SK-MEL-5 (cell line): ENCODE measurements around the gene SHISA6. TPM values are rescaled to one million over a fixed set of nuclear protein-coding genes. Genes with fewer than 3 reads are reported as not detected.

Source experiments
- DNase-seq: peaks from one replicate; pipeline ENCODE4 v3.0.0-alpha.2; 2016; ENCODE audit warnings: low read depth, low spot score
- in situ Hi-C: cut with HindIII; loops from 2 replicates; pipeline ENCODE4 v1.10.0; 2016; ENCODE audit warnings: low sequenced_read_pairs, high pct_unique_total_duplicates, low pct_unique_long_range_greater_than_20kb
- total RNA-seq: library from RNA; depleted of rRNA; stranded (reverse); fragments of >200 nt; shearing (Covaris generic); gene quantifications from 2 replicates; pipeline ENCODE4 v1.2.3, GENCODE V29; 2014

Gene SHISA6
- total RNA-seq, 1 experiment from 2014 or later: not detected

DNA sequence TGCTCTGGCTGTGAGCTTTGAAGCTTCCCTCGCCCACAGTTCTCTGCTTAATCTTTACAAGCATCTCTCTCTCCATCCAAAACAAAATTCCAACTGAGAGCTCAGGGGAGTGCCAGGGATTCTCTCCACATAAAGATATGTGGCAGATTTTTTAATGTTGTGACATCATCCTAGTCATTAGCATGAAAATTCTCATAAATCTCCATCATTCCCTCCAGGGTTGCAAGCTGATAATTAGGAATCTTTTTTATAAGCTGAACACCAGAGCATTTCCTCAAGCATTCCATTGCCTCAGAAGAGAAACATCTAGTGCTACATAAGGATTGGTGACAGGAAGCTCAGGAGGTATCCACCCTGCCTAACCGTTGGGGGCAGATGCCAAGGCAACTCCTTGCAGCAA is 274.9 kb downstream of the SHISA6 start:
- in situ Hi-C loops: no loop called here
- no peak for DNase-seq

DNA sequence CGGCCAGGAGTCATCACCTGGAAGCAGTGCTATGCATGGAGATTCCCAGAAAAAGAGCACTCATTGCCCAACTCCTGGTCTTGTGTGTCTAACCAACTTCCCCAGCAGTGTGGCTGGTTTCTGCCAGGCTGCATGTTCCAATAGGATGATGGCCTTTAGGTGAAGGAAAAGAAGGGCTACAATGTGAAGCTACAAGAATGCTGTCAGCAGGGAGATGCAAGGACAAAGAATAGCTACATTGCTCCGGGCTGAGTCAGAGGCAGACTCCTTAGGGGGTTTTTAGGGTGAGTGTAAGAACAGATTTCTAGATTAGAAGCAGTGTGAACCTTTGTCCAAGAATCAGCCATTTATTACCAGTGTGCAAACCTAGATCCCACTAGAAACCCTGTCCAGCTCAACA is 294.2 kb downstream of the SHISA6 start:
- no peak for DNase-seq
- in situ Hi-C loops: no loop called here

DNA sequence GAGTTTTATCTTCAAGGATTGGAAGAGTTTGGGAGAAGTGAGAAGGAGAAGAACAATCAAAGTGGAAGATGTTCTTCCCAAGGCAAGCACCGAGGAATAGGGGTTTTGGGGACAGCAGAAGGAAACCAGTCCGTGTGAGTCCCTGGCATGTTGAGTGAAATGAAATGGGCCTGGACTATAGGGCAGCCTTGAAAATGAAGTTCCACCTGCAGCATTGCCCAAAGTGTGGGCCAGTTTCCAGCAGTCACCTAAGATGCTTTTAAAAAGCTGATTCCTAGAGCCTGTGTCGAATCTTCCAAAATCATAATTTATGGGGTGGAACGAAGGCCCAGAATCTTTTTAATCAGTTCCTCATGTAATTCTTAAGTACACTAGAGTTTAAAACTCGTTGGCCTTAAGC is 297.4 kb downstream of the SHISA6 start:
- in situ Hi-C loops: no loop called here
- DNase-seq: no peak

DNA sequence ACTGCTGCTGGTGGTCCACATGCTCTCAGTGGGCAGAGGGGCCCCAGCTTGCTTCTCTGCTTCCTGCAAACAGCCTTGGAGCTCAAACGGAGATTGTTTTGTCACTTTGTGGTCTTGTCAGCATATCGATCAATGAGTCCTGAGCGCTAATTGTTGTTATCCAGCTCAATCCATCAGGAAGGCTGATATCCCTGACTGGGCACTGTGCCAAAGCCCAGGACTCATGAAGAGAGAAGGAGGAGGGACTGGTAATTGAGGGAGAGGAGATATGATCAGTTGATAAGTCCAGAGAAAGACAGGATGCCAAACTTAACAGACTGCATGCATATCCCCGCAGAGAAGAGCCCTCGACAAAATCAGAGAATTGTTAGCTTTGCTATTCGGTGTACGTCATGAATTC is 298.6 kb downstream of the SHISA6 start:
- in situ Hi-C loops: no loop called here
- no peak for DNase-seq

DNA sequence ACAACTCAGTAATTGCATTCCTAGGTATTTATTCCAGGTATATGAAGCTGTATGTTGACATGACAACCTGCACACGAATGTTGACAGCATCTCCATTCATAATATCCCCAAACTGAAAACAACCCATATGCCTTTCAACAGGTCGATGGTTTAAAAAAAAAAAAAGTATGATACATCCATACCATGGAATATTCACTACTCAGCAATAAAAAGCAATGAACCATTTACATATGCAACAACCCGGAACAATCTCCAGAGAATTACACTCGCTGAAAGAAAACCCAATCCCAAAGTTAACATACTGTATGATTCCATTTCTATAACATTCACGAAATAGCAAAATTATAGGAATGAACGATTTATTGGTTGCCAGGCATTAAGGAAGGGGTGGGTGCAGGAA is 304.0 kb downstream of the SHISA6 start:
- no peak for DNase-seq
- in situ Hi-C loops: no loop called here

DNA sequence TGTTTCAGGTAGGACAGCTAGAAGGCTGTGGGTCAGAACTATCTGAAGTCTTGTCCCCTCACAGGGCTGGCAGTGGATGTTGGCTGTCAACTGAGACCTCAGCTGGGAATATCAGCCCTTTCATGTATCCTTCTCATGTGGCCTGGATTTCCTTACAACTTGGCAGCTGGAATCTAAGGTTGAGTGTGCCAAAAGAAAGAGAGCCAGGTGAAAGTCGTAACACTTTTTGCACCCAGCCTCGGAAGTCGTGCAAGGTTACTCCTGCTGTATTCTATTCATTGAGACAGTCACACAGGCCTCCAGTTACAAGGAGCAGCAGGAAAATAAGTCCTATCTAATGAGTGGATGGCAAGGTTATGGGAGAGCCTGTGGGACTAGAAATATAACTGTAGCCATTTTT is 304.7 kb downstream of the SHISA6 start:
- DNase-seq: no peak
- in situ Hi-C loops: no loop called here

DNA sequence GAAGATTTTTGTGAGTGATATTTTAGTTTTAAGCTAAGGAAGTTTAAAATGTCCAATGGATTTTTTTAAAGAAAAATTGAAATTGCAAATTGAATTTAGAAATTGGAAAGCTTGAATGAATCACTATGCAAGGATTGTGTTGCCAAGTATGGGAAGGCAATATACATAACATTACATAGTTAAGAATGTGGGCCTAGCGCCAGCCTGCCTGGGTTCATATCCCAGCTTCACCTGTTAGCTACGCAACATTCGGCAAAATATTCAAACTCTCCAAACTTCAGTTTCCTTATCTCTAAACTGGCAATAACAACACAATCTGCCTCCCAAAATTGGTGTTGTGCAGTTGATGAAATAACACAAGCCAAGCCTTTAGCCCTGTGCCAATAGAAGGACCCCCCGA is 306.8 kb downstream of the SHISA6 start:
- in situ Hi-C loops: no loop called here

DNA sequence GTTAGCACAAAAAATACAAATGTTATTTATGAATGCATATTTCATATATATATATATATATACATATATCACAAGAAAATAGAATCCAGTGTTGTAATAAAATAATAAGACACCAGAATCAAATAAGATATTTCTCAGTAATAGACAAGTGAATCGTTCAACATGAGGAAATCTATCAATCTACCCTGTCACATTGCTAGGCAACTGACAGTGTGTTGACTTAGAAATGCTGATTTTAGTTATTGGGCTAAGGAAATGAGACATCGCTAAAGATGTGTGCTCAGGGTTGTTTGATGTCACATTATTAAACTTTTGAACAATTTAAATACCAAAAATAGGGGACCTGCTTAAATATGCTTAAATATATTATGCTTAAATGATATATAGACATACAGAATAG is 307.4 kb downstream of the SHISA6 start:
- no peak for DNase-seq
- in situ Hi-C loops: no loop called here

More for the DNA sequence above, 306.8 kb downstream of the SHISA6 start:
- no peak for DNase-seq

DNA sequence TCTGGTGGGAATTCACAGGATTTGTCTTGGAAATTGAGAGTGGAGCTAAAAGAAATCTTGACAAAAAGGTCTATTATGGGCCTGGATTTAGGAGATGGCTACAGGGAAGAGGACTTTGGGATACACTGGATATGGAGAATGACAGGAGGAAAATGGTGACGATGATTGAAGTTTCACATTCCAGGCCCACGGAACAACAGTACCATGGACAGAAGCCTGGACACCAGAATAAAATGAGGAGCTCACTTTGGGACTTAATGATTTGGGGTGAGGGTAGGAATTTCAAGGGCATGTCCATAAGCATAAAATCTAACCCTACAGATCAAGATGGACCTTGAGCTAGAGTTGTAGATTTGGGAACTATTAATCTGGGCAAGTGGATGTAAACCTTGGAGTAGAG is 309.4 kb downstream of the SHISA6 start:
- in situ Hi-C loops: no loop called here
- DNase-seq: no peak

DNA sequence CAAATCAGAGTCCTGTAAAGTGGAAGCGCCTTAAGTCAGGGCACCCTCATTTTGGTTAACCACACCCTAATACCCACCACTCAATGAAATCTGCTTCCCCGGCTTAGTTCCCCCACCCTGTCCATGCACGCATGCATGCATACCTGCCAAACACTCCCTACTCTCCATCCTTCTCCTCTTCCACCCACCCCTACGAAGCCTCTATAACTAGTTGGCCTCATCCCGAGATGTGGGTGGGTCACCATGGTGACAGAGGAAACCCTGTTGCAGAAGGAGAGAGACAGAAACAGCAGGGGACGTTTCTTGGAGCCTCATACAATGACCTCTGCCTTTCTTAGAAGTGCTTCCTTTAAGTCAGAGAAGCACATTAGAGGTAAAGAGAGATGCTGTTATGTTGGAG is 310.4 kb downstream of the SHISA6 start:
- DNase-seq: no peak
- in situ Hi-C loops: no loop called here

DNA sequence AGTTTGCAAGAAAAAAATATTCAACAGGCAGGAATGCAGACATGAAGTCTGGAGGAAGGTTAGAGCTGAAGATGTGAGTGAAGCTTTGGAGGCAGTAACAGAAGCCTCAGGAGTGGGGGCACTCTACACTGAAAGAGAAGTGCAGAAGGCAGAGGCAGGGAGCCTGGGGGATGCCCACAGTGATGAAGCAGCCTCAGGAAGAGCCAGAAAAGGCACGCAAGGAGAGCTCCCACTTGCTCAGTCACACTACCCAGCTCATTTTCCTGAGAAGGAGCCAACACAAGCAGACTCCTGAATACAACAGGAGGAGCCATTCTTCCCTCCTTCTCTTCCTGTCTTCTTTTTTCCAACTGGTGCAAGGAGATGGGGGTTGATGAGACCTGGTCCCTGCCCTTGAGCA is 312.1 kb downstream of the SHISA6 start:
- DNase-seq: no peak
- in situ Hi-C loops: no loop called here

DNA sequence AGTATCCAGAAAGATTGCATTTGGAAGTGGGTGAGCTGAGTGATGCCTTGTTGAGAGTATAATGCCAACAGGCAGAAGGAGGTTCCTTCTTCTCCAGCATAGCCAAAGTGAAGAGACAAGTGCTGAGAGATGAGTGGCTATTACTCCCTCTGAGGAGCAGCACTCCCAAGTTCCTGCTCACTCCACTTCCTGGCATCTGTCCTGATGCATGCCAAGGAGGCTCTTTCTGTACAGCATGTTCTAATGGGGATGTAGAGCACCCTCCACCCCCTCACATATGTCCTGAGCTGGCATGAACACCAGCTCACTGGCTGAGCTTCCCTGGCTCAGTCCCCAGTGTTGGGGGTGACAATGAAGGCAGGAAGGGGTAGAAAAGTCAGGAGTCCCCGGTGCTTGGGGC is 313.0 kb downstream of the SHISA6 start:
- in situ Hi-C loops: no loop called here
- DNase-seq: no peak

DNA sequence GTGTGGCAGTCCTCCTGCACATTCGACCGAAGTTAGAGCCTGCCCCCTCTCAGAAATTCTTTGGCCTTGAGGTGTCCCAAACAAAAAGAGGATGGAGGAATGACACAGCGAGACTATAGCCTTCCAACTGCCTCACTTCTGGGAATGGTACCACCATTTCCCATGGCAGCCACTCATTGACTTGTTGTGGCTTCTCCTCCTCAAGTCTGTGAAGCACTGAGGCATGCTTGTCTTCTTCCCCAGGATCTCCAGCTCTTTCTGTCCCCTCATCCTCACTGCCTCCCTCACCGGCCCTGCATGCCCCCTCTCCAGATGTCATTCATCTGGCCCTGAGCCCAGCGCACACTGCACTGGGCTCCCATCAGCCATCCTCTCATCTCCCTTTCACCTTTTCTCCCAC is 313.5 kb downstream of the SHISA6 start:
- in situ Hi-C loops: no loop called here
- DNase-seq: no peak

DNA sequence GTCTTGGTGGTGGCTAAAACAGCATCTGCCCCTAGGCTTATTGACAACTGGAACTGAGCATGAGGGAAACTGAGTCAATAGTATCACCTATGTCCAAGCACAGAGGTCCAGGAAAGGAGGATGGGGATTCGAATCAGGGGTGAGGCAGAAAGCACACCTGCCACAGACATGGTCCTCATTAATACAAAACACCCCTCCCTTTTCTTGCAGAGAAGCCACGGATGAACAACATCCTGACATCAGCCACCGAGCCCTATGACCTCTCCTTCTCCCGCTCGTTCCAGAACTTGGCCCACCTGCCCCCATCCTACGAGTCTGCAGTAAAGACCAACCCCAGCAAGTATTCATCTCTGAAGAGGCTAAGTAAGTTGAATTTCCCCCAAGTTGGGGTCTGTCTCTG is 314.5 kb downstream of the SHISA6 start:
- in situ Hi-C loops: no loop called here
- DNase-seq: no peak

DNA sequence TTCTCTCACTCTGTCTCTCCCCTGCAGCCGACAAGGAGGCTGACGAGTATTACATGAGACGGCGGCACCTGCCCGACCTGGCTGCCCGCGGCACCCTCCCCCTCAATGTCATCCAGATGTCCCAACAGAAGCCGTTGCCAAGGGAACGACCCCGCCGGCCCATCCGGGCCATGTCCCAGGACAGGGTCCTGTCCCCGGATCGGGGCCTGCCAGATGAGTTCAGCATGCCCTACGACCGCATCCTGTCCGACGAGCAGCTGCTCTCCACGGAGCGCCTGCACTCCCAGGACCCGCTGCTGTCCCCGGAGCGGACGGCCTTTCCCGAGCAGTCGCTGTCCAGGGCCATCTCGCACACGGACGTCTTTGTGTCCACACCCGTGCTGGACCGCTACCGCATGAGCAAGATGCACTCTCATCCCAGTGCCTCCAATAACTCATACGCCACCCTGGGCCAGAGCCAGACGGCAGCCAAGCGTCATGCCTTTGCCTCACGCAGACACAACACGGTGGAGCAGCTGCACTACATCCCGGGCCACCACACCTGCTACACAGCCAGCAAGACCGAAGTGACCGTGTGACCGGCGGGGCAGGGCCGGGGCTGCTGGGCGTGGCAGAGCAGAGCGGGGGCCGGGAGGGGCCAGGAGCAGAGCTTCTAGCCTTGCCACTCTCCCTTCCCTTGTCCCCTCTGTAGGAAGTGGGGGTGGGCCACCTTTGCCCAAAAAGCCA is 316.9 kb downstream of the SHISA6 start:
- DNase-seq: no peak
- in situ Hi-C loops: no loop called here

DNA sequence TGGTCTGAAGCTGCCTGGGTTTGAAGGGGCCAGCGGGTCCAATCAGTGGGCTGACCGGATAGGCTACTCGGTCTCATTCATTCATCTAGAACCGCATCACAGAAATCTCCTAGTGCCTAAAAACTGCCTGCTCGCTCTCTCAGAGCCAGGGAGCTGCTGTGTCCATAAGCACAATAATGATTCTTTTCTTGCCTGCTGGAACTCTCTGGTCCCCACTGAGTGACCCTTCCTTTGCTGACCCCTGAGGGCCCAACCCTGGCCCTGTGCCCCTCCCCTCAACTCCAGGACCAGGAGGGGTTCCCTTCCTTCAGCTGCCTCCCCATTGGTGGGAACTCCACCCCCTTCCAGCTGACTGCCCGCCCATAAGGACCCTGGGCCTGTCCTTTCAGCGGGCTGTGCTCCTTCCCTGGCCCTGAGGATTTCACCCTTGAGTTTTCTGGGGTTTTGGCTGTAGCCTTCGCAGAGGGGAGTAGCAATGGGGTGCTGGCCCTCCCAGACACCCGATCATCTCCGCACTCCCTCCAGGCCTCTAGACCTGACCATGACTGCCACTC is 317.7 kb downstream of the SHISA6 start:
- no peak for DNase-seq
- in situ Hi-C loops: no loop called here

DNA sequence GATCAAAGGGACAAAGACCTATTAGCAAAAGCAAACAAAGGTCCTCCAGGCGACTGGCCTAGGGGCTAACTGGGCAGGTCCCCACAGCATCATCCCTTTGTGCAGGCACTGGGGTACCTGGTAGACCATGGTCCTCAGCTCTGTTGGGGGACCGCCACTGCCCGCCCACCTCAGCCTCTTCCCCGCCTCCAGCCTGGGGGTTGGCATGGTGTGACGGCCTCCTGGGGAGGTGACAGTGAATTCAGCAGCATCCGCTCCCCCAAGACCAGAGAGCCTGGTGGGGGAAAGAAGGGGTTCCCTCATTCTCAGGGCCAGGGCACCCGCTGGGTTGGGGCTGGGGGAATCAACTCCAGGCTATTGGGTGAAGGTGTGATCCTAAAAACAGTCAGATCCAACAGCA is 318.6 kb downstream of the SHISA6 start:
- no peak for DNase-seq
- in situ Hi-C loops: no loop called here

DNA sequence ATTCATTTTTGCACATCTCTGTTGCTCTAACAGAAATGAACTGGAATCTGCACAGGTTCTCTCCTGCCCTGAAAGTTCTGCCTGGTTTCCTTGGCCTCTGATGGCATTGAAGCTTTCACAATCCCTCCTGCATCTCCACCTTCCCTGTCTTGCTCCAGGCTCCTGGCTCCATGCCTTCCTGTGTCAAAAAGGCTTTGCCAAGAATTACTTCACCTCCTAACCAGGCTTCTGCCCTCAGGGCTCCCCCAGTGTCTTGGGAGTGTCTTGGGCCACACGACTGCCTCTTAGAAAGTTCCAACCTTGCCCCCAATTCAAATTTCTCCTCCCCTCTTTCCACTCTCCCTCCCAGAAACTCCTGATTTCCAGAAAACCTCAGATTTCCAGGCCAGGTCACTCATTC is 320.3 kb downstream of the SHISA6 start:
- DNase-seq: no peak
- in situ Hi-C loops: no loop called here

DNA sequence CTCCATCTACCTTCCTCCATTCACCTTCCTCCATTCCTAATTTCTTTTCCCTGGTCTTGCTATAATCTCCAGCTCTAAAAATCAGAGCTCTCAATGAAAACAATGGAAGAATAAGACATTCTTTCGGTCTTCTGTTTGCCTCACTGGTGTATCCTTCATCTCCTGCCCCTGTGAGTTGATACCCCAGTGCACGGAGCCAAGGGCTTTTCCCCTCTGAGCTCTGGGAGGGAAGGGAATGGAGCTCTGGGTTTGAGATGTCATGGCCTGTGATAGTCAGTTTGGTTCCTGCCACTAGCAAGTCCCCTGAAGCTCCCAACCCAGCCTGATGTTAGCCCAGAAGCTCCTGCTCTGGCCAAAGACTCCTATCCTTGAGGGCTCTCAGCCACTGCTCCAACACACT is 320.7 kb downstream of the SHISA6 start:
- in situ Hi-C loops: no loop called here
- no peak for DNase-seq
